Endothelial cell of umbilical vein (primary cell): Measurements from ENCODE around the gene MFNG. TPM values are rescaled to one million over a fixed set of nuclear protein-coding genes. Genes with fewer than 3 reads are reported as not detected.

Experiments used
- BruUV-seq: library from RNA; stranded (reverse); fragments of 400-500 nt; replicated peaks from 2 replicates; lab custom pipeline; 2021; lab: Mats Ljungman, UMichigan
- CTCF ChIA-PET: fragments of 300-600, 350-600 bp; sonication (Branson Sonifier 250); formaldehyde crosslinking; loops from one replicate; lab custom pipeline; 2021; ENCODE audit warnings: antibody characterized with exemption, inconsistent platforms; lab: Charles Lee
- POLR2A ChIA-PET: fragments of 300-600, 350-600 bp; sonication (Branson Sonifier 250); formaldehyde crosslinking; loops from one replicate; lab custom pipeline; 2021; ENCODE audit warnings: antibody characterized with exemption, inconsistent platforms; lab: Charles Lee
- DNase-seq: peaks from one replicate; pipeline ENCODE4 v3.0.0-alpha.2; 2011; ENCODE audit warnings: low read depth, low spot score
- FAIRE-seq: peaks from 2 replicates; lab custom pipeline; 2011; peaks lifted over from hg19 to GRCh38; lab: Jason Lieb, UNC
- H2AFZ ChIP-seq: 2 replicates; pipeline ENCODE4 v1.6.0; 2012; ENCODE audit warnings: low read depth, low read length, control low read depth, inconsistent platforms
- H3K27ac ChIP-seq: 2 replicates; pipeline ENCODE4 v1.5.1; 2011; ENCODE audit warnings: low read depth, mild to moderate bottlenecking, control low read depth, low read length, moderate library complexity; ENCODE audit not compliant: insufficient read depth
- H3K27me3 ChIP-seq, 2 experiments: 2 replicates each; pipeline versions ENCODE4 v1.6.0 to v1.6.1; 2011; ENCODE audit warnings: low read length in 2 of 2, mixed read lengths in 1 of 2; ENCODE audit not compliant: control insufficient read depth in 2 of 2, insufficient read depth in 2 of 2
- H3K36me3 ChIP-seq, 2 experiments: 2 replicates in 1 of 2; 3 replicates in 1 of 2; pipeline ENCODE4 v1.5.1; 2011; ENCODE audit warnings: low read length in 2 of 2, mild to moderate bottlenecking in 1 of 2, moderate library complexity in 1 of 2; ENCODE audit not compliant: control insufficient read depth in 2 of 2, insufficient read depth in 2 of 2; ENCODE audit errors: extremely low read depth in 1 of 2
- H3K4me1 ChIP-seq: 3 replicates; pipeline ENCODE4 v1.5.1; 2011; ENCODE audit warnings: mild to moderate bottlenecking, low read length; ENCODE audit not compliant: control insufficient read depth, insufficient read depth; ENCODE audit errors: extremely low read depth
- H3K4me2 ChIP-seq: 2 replicates; pipeline ENCODE4 v1.6.1; 2011; ENCODE audit warnings: low read length, control low read depth, mixed read lengths; ENCODE audit not compliant: insufficient read depth
- H3K4me3 ChIP-seq, 3 experiments: fragments of 200-600 bp in 1 of 3; sonication (generic), shearing (Covaris generic) in 1 of 3; replicated peaks in 1 of 3; 2 replicates each; pipeline ENCODE4 v1.5.1; 2011 to 2016; ENCODE audit warnings: control low read depth in 3 of 3, low read length in 3 of 3, mild to moderate bottlenecking in 2 of 3, inconsistent platforms in 1 of 3, low read depth in 1 of 3, moderate library complexity in 1 of 3; ENCODE audit not compliant: insufficient read depth in 1 of 3
- H3K79me2 ChIP-seq: 2 replicates; pipeline ENCODE4 v1.6.0; 2012; ENCODE audit warnings: low read length, inconsistent platforms; ENCODE audit not compliant: control insufficient read depth, insufficient read depth
- H3K9ac ChIP-seq: replicated peaks from 2 replicates; pipeline ENCODE3; 2011; ENCODE audit warnings: low read length, control low read depth; ENCODE audit not compliant: insufficient read depth; ENCODE audit errors: extremely low read depth
- H3K9me1 ChIP-seq: replicated peaks from 3 replicates; pipeline ENCODE4 v1.6.0; 2011; ENCODE audit warnings: mild to moderate bottlenecking, low read length; ENCODE audit not compliant: control insufficient read depth, insufficient read depth; ENCODE audit errors: extremely low read depth
- H3K9me3 ChIP-seq: replicated peaks from 2 replicates; pipeline ENCODE4 v1.5.1; 2012; ENCODE audit warnings: low read length, inconsistent platforms; ENCODE audit not compliant: control insufficient read depth, insufficient read depth
- H4K20me1 ChIP-seq: replicated peaks from 2 replicates; pipeline ENCODE3; 2011; ENCODE audit warnings: mild to moderate bottlenecking, low read length; ENCODE audit not compliant: control insufficient read depth, insufficient read depth; ENCODE audit errors: extremely low read depth
- EZH2 ChIP-seq: IDR thresholded peaks from 2 replicates; pipeline ENCODE4 v1.6.1; 2012; ENCODE audit warnings: borderline replicate concordance, low read depth, mild to moderate bottlenecking, moderate library complexity, low read length, inconsistent platforms; ENCODE audit not compliant: severe bottlenecking
- FOS ChIP-seq: IDR thresholded peaks from 2 replicates; pipeline ENCODE4 v1.6.1; 2011; ENCODE audit warnings: mild to moderate bottlenecking, low read length, moderate library complexity, borderline replicate concordance; ENCODE audit not compliant: insufficient read depth
- GATA2 ChIP-seq: IDR thresholded peaks from 2 replicates; pipeline ENCODE4 v1.7.0; 2011; ENCODE audit warnings: low read depth, mild to moderate bottlenecking, moderate library complexity, mixed read lengths, low read length; ENCODE audit not compliant: insufficient read length, insufficient read depth
- JUN ChIP-seq: IDR thresholded peaks from 2 replicates; pipeline ENCODE4 v1.6.1; 2011; ENCODE audit warnings: borderline replicate concordance, low read depth; ENCODE audit not compliant: insufficient read length, insufficient read depth
- MYC ChIP-seq: IDR thresholded peaks from one replicate; pipeline ENCODE4 v1.6.1; 2011; ENCODE audit warnings: mild to moderate bottlenecking, low read depth, low read length
- POLR2A ChIP-seq: IDR thresholded peaks from 2 replicates; pipeline ENCODE4 v1.6.1; 2012; ENCODE audit warnings: low read depth, mild to moderate bottlenecking, control low read depth, low read length
- POLR2AphosphoS5 ChIP-seq: IDR thresholded peaks from 2 replicates; pipeline ENCODE4 v1.6.1; 2012; ENCODE audit warnings: low read depth, mild to moderate bottlenecking, control low read depth, low read length, moderate library complexity; ENCODE audit not compliant: insufficient read depth
- dilution Hi-C: fragments of 300-500 bp; cut with MboI; formaldehyde crosslinking; loops from one replicate; pipeline ENCODE4 v1.15.0; 2019; ENCODE audit warnings: low sequenced_read_pairs; ENCODE audit not compliant: extremely low pct_ligation_motif_present
- intact Hi-C: fragments of 100-400 bp; cut with micrococcal nuclease; formaldehyde crosslinking; loops from one replicate; pipeline ENCODE4 v1.10.0; 2022
- polyA plus RNA-seq, 4 experiments: library from polyadenylated mRNA; depleted of rRNA in 3 of 4; stranded (reverse) in 3 of 4; unstranded in 1 of 4; fragments of >200 nt; gene quantifications; 2 replicates each; pipeline versions ENCODE4 v1.2.1 to v1.2.3, GENCODE V29; 2011 to 2012; ENCODE audit warnings: missing spikeins in 1 of 4
- total RNA-seq: library from RNA; stranded (reverse); gene quantifications from 2 replicates; pipeline ENCODE4 v1.2.3, GENCODE V29; 2021
- TF ChIP-seq, protein P1 (sequence below): IDR thresholded peaks from 2 replicates; pipeline ENCODE4 v1.6.1; 2011; ENCODE audit not compliant: insufficient read depth, insufficient read length
- TF ChIP-seq, protein P2 (sequence below), 2 donors: IDR thresholded peaks; 1 replicate in 1 of 2; 2 replicates in 1 of 2; pipeline ENCODE4 v1.5.1; 2011; ENCODE audit warnings: low read length in 2 of 2, mild to moderate bottlenecking in 2 of 2, moderate library complexity in 2 of 2, control low read depth in 1 of 2, inconsistent platforms in 1 of 2, low read depth in 1 of 2; ENCODE audit not compliant: insufficient read depth in 1 of 2; ENCODE audit errors: extremely low read depth in 1 of 2

MFNG gene
- total and polyA plus RNA-seq, 2 donors (not counting 3 experiments of a cell fraction or from before 2014, with no cell fraction given): 188 to 257 TPM

DNA sequence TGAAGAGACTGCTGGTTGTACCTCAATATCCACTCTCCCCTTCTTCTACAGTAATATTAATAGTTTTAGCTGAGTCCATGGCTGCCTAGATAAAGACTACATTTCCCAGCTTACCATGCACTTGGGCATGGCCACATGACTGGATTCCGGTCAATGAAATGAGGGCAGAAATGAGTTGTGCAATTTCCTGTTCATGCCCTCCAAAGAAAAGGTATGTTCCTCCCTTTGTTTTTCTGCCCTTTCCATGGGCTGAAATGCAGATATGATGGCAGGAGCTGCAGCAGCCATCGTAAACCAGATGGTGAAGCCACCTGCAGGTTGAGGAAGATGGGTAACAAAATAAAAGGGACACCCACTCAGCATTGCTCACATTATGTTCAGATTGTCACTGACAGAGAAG, 43.6 kb downstream of the MFNG start:
- H4K20me1 ChIP-seq: no peaks in the 10 kb centered on the region
- no peaks in the 10 kb centered on the region for H3K36me3 ChIP-seq
- DNase-seq: no peak

More for the DNA sequence above, 43.6 kb downstream of the MFNG start:
- FAIRE-seq: peak; percentile 91
- POLR2A ChIA-PET: no interaction called here
- intact Hi-C loops (no loop called here), dilution Hi-C loops (no loop called here)
- CTCF ChIA-PET: interaction anchor here (0.6 to 1.0 kb wide), 2 partner anchors 8 to 14 kb away, joined by 3 read pairs; no protein-coding TSS in a partner anchor
- Histone ChIP-seq H3K4me3 (no peak overlapping the region), H2AFZ (peak overlapping the region; percentile 38), H3K79me2 (no peaks in the 10 kb centered on the region), H3K27ac (no peak overlapping the region), H3K4me1 (peaks cover 3% of the 10 kb centered on the region), H3K4me2 (no peak overlapping the region), H3K9me3 (no peaks in the 10 kb centered on the region), H3K9me1 (no peaks in the 10 kb centered on the region), H3K9ac (no peak overlapping the region), H3K27me3 (peaks cover 0 to 2% of the 10 kb centered on the region in 2 experiments)
- TF ChIP-seq POLR2AphosphoS5: no peak
- TF ChIP-seq GATA2: no peak
- no peak for TF ChIP-seq MYC
- no peak for TF ChIP-seq POLR2A
- TF ChIP-seq, protein P1, sequence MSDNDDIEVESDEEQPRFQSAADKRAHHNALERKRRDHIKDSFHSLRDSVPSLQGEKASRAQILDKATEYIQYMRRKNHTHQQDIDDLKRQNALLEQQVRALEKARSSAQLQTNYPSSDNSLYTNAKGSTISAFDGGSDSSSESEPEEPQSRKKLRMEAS: no peak
- no peak for TF ChIP-seq JUN
- no peak for TF ChIP-seq EZH2
- no peak for TF ChIP-seq FOS
- TF ChIP-seq, protein P2, sequence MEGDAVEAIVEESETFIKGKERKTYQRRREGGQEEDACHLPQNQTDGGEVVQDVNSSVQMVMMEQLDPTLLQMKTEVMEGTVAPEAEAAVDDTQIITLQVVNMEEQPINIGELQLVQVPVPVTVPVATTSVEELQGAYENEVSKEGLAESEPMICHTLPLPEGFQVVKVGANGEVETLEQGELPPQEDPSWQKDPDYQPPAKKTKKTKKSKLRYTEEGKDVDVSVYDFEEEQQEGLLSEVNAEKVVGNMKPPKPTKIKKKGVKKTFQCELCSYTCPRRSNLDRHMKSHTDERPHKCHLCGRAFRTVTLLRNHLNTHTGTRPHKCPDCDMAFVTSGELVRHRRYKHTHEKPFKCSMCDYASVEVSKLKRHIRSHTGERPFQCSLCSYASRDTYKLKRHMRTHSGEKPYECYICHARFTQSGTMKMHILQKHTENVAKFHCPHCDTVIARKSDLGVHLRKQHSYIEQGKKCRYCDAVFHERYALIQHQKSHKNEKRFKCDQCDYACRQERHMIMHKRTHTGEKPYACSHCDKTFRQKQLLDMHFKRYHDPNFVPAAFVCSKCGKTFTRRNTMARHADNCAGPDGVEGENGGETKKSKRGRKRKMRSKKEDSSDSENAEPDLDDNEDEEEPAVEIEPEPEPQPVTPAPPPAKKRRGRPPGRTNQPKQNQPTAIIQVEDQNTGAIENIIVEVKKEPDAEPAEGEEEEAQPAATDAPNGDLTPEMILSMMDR (IDR thresholded peaks at IDR 0.05; ENCODE audit: extremely low read depth in 1 of 2, insufficient read depth in 1 of 2, low read depth in 1 of 2, low read length in 2 of 2): no peak
- BruUV-seq: no TSS peak
